IMR-90 (cell line): ENCODE measurements around the gene HNRNPA3. TPM values are rescaled to one million over a fixed set of nuclear protein-coding genes. Genes with fewer than 3 reads are reported as not detected.

ENCODE experiments used
- ATAC-seq: fragments of 200-7000 bp; cut with Tn5 transposase; 2 replicates; pipeline ENCODE4 v1.9.1; 2020; ENCODE audit warnings: low read depth, mild to moderate bottlenecking, moderate library complexity
- BruUV-seq: library from RNA; stranded (reverse); fragments of 400-500 nt; replicated peaks from 2 replicates; lab custom pipeline; 2021; lab: Mats Ljungman, UMichigan
- CTCF ChIA-PET: fragments of 300-600 bp; formaldehyde crosslinking; extraction: SDS; loops from one replicate; lab custom pipeline; 2021; ENCODE audit warnings: antibody characterized with exemption; lab: Yijun Ruan, JAX
- POLR2A ChIA-PET: fragments of 300-600 bp; sonication (Branson Sonifier 250); formaldehyde crosslinking; loops from one replicate; lab custom pipeline; 2022; ENCODE audit warnings: antibody characterized with exemption; ENCODE audit not compliant: unreplicated experiment; lab: Charles Lee
- DNase-seq: peaks from one replicate; pipeline ENCODE4 v3.0.0; 2013
- H2AFZ ChIP-seq: replicated peaks from 2 replicates; pipeline ENCODE3; 2013; ENCODE audit warnings: low read length, mild to moderate bottlenecking; ENCODE audit not compliant: poor library complexity
- H2AK5ac ChIP-seq: 2 replicates; pipeline ENCODE4 v1.6.1; 2013; ENCODE audit warnings: low read depth, low read length, inconsistent platforms
- H2AK9ac ChIP-seq: replicated peaks from 2 replicates; pipeline ENCODE3; 2013; ENCODE audit warnings: mild to moderate bottlenecking, low read depth, low read length, moderate library complexity; ENCODE audit not compliant: poor library complexity
- H2BK120ac ChIP-seq: 2 replicates; pipeline ENCODE4 v1.6.1; 2013; ENCODE audit warnings: low read depth, low read length, inconsistent platforms
- H2BK15ac ChIP-seq: 3 replicates; pipeline ENCODE4 v1.6.1; 2013; ENCODE audit warnings: low read depth, low read length, inconsistent platforms
- H2BK20ac ChIP-seq: 2 replicates; pipeline ENCODE4 v1.6.1; 2013; ENCODE audit warnings: low read depth, mild to moderate bottlenecking, inconsistent platforms, low read length, moderate library complexity
- H2BK5ac ChIP-seq: 2 replicates; pipeline ENCODE4 v1.6.1; 2013; ENCODE audit warnings: mild to moderate bottlenecking, low read depth, low read length, inconsistent platforms; ENCODE audit not compliant: poor library complexity, severe bottlenecking
- H3K14ac ChIP-seq: replicated peaks from 2 replicates; pipeline ENCODE4 v1.6.1; 2013; ENCODE audit warnings: low read depth, low read length, inconsistent platforms
- H3K18ac ChIP-seq: 2 replicates; pipeline ENCODE4 v1.6.1; 2013; ENCODE audit warnings: low read depth, low read length, control low read depth
- H3K23ac ChIP-seq: 2 replicates; pipeline ENCODE4 v1.6.1; 2013; ENCODE audit warnings: low read depth, low read length, inconsistent platforms
- H3K27ac ChIP-seq: 2 replicates; pipeline ENCODE4 v1.5.1; 2013; ENCODE audit warnings: mild to moderate bottlenecking, control low read depth, low read length; ENCODE audit not compliant: insufficient read depth
- H3K27me3 ChIP-seq: 2 replicates; pipeline ENCODE4 v1.6.1; 2013; ENCODE audit warnings: low read length; ENCODE audit not compliant: control insufficient read depth, insufficient read depth
- H3K36me3 ChIP-seq: 2 replicates; pipeline ENCODE4 v1.6.1; 2013; ENCODE audit warnings: low read length, mixed read lengths; ENCODE audit not compliant: control insufficient read depth, insufficient read depth
- H3K4ac ChIP-seq: 2 replicates; pipeline ENCODE4 v1.6.1; 2013; ENCODE audit warnings: low read depth, low read length, inconsistent platforms
- H3K4me1 ChIP-seq: 2 replicates; pipeline ENCODE4 v1.6.1; 2013; ENCODE audit warnings: low read length, mixed read lengths; ENCODE audit not compliant: control insufficient read depth, insufficient read depth
- H3K4me2 ChIP-seq: 2 replicates; pipeline ENCODE4 v1.6.1; 2013; ENCODE audit warnings: low read depth, mild to moderate bottlenecking, control low read depth, low read length, moderate library complexity
- H3K4me3 ChIP-seq: 2 replicates; pipeline ENCODE4 v1.5.1; 2013; ENCODE audit warnings: low read depth, mild to moderate bottlenecking, control low read depth, low read length, moderate library complexity; ENCODE audit not compliant: insufficient read depth
- H3K56ac ChIP-seq: 2 replicates; pipeline ENCODE4 v1.6.1; 2013; ENCODE audit warnings: low read length, inconsistent platforms; ENCODE audit not compliant: insufficient read depth; ENCODE audit errors: extremely low read depth
- H3K79me1 ChIP-seq, 2 experiments: 2 replicates each; pipeline ENCODE4 v1.6.1; 2013; ENCODE audit warnings: low read length in 2 of 2, inconsistent platforms in 1 of 2, low read depth in 1 of 2
- H3K9ac ChIP-seq: 2 replicates; pipeline ENCODE4 v1.6.1; 2013; ENCODE audit warnings: low read depth, low read length, control low read depth
- H3K9me1 ChIP-seq: 2 replicates; pipeline ENCODE4 v1.6.1; 2013; ENCODE audit warnings: low read length, inconsistent platforms; ENCODE audit not compliant: insufficient read depth
- H3K9me3 ChIP-seq: 2 replicates; pipeline ENCODE4 v1.6.1; 2013; ENCODE audit warnings: low read length; ENCODE audit not compliant: control insufficient read depth, insufficient read depth
- H4K20me1 ChIP-seq: 2 replicates; pipeline ENCODE4 v1.6.1; 2013; ENCODE audit warnings: low read length, inconsistent platforms; ENCODE audit not compliant: insufficient read depth
- H4K5ac ChIP-seq: 2 replicates; pipeline ENCODE4 v1.6.1; 2013; ENCODE audit warnings: mild to moderate bottlenecking, low read depth, low read length, control low read depth
- H4K8ac ChIP-seq, 2 experiments: 2 replicates each; pipeline ENCODE4 v1.6.1; 2013; ENCODE audit warnings: low read depth in 2 of 2, low read length in 2 of 2, control low read depth in 1 of 2, inconsistent platforms in 1 of 2
- H4K91ac ChIP-seq: 2 replicates; pipeline ENCODE4 v1.6.1; 2013; ENCODE audit warnings: low read depth, low read length, inconsistent platforms; ENCODE audit not compliant: insufficient read depth
- POLR2A ChIP-seq: IDR thresholded peaks from 2 replicates; pipeline ENCODE4 v1.6.1; 2012; ENCODE audit warnings: mild to moderate bottlenecking, low read depth, low read length
- RFX5 ChIP-seq: IDR thresholded peaks from 2 replicates; pipeline ENCODE4 v1.8.0; 2012; ENCODE audit warnings: low read depth, mild to moderate bottlenecking, low read length, moderate library complexity
- WGBS, 2 experiments: methylation state at CpG; one replicate each; pipeline versions ENCODE4 v1.1.5 to v1.1.7; 2013; ENCODE audit warnings: missing lambda C conversion rate in 2 of 2; ENCODE audit not compliant: insufficient read length in 1 of 2; ENCODE audit errors: extremely low coverage in 2 of 2; 5-methylcytosine and 5-hydroxymethylcytosine counted together
- dilution Hi-C: fragments of 300-500 bp; cut with HindIII; formaldehyde crosslinking; loops from one replicate; pipeline ENCODE4 v1.14.3; 2018; ENCODE audit warnings: low sequenced_read_pairs; ENCODE audit not compliant: unreplicated experiment
- in situ Hi-C: fragments of 300-500 bp; cut with MboI; formaldehyde crosslinking; loops from 3 replicates; pipeline ENCODE4 v1.14.3; 2019; ENCODE audit warnings: low sequenced_read_pairs, inconsistent platforms, mixed read lengths
- intact Hi-C: fragments of 100-400 bp; cut with micrococcal nuclease; formaldehyde crosslinking; loops from 2 replicates; pipeline ENCODE4 v1.10.0; 2022
- polyA plus RNA-seq, 3 experiments: library from polyadenylated mRNA; depleted of rRNA; stranded (reverse); fragments of >200 nt; gene quantifications; 2 replicates each; pipeline ENCODE4 v1.2.3, GENCODE V29; 2012; ENCODE audit warnings: low replicate concordance in 1 of 3
- total RNA-seq: library from RNA; depleted of rRNA; stranded (reverse); fragments of >200 nt; gene quantifications from 2 replicates; pipeline ENCODE4 v1.2.3, GENCODE V29; 2012

Gene HNRNPA3
- total and polyA plus RNA-seq, 2 of the 4 experiments (the other 2 are of a cell fraction): 18.6 to 111 TPM

DNA sequence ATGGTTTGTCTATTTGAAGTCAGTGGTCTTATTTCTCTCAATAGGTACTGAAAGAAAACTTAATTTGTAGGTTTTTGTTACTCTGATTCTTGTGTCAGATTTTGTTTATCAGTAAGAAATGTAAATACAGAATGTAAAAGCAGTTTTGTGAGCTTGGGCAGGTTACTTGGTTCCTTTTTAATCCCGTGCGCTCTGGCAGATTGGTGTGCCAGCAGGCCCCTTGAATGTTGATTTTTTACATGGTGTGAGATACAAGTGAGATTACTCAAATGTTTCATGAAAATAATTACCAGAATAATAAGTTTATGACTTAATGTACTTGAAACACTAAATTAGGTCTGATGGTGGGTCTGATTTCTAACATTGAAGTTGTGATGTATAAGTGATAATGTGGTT, 13.4 kb downstream of the HNRNPA3 start:
- no CpG with 5 or more reads among the region's 2 CpGs for WGBS, 2 experiments
- Histone ChIP-seq H2BK5ac (no peak overlapping the region), H3K27ac (no peak overlapping the region), H2BK15ac (no peak overlapping the region), H4K5ac (no peak overlapping the region), H4K8ac (no peak overlapping the region), H4K91ac (no peak overlapping the region), H3K14ac (no peak overlapping the region), H2AK5ac (no peak overlapping the region), H2BK120ac (no peak overlapping the region), H3K36me3 (peaks cover 32% of the 10 kb centered on the region), H3K4me2 (no peak overlapping the region), H3K56ac (no peak overlapping the region), H3K27me3 (no peaks in the 10 kb centered on the region), H3K23ac (no peak overlapping the region), H2AK9ac (no peak overlapping the region), H3K9me1 (peaks cover 4% of the 10 kb centered on the region; the same call in 1 of the 2 replicates), H3K4me1 (peaks cover 4% of the 10 kb centered on the region; the same call in 1 of the 2 replicates), H4K20me1 (peaks cover 32% of the 10 kb centered on the region), H3K18ac (no peak overlapping the region), H3K9ac (no peak overlapping the region), H3K9me3 (no peaks in the 10 kb centered on the region), H2AFZ (no peak overlapping the region), H3K4ac (no peak overlapping the region), H3K4me3 (no peak overlapping the region), H2BK20ac (no peak overlapping the region), H3K79me1 (peaks cover 15 to 42% of the 10 kb centered on the region in 2 experiments)
- in situ Hi-C loops: no loop called here
- no peak for TF ChIP-seq RFX5
- TF ChIP-seq POLR2A: no peak
- dilution Hi-C loops: no loop called here
- ChIA-PET CTCF (interaction anchor here (0.8 to 1.0 kb wide), 2 partner anchors 38 to 61 kb away, joined by 3 to 4 read pairs; no protein-coding TSS in a partner anchor), POLR2A (interaction anchor here (0.6 kb wide), 1 partner anchor 100 kb away, joined by 5 read pairs; no protein-coding TSS in a partner anchor)
- intact Hi-C loops: no loop called here
- ATAC-seq (no peak), DNase-seq (no peak)
- BruUV-seq: no TSS peak
